Measurements from ENCODE around the gene TEAD1.

The TEAD1 gene

DNA sequence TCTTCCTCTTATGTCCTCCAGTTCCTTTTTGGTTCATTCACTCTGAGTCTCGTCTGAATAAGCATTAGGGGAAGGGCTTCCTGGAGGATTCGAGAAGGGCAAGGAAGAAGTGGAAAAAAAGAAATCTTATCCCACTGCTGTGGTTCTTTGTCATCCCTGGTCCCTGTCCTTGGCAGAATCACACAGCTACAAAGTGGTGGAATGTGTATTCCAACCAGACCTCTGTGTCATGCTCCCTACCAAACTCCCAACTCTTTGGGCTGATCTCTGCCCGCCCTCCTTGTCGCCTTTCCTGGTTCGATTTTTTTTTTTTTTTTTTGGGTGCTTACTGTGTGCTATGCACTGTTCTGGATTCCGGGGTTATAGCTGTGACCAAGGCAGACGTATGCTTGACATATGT is 61.0 kb downstream of the TEAD1 start:
- no peaks in the 10 kb centered on the region for H3K36me3 Mint-ChIP-seq (ENCODE audit: low read depth)
- H3K27me3 Mint-ChIP-seq, result no peaks in the 10 kb centered on the region
- H3K4me3 Mint-ChIP-seq, result no peak overlapping the region
- no peak overlapping the region for H3K27ac Mint-ChIP-seq
- no peaks in the 10 kb centered on the region for H3K4me1 Mint-ChIP-seq (ENCODE audit: low read depth)
- H3K9me3 Mint-ChIP-seq, result no peaks in the 10 kb centered on the region
- intact Hi-C loops (cut with micrococcal nuclease), result no loop called here

DNA sequence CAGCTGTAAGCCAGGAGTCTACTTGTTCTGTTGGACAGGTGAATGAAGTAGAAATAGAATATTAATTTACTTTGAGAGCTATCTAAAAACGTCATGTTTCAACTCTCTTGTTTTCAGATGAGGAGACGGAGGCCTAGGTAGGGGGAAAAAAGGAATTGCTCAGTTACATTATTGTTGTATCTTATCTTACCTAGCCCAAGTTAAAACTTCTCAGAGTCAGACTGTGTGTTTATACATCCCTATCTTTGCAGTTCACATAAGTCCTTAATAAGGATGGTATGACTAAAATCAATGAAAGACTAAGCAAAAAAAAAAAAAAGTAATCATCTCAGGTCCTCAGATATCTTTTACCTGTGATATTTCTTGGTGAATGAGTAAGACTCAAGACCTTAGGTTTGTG is 62.8 kb downstream of the TEAD1 start:
- no peaks in the 10 kb centered on the region for H3K36me3 Mint-ChIP-seq (ENCODE audit: low read depth)
- intact Hi-C loops (cut with micrococcal nuclease), result no loop called here
- H3K4me3 Mint-ChIP-seq, result no peak overlapping the region
- H3K27ac Mint-ChIP-seq, result no peak overlapping the region
- no peaks in the 10 kb centered on the region for H3K27me3 Mint-ChIP-seq
- H3K9me3 Mint-ChIP-seq, result no peaks in the 10 kb centered on the region
- H3K4me1 Mint-ChIP-seq (ENCODE audit: low read depth), result no peaks in the 10 kb centered on the region

DNA sequence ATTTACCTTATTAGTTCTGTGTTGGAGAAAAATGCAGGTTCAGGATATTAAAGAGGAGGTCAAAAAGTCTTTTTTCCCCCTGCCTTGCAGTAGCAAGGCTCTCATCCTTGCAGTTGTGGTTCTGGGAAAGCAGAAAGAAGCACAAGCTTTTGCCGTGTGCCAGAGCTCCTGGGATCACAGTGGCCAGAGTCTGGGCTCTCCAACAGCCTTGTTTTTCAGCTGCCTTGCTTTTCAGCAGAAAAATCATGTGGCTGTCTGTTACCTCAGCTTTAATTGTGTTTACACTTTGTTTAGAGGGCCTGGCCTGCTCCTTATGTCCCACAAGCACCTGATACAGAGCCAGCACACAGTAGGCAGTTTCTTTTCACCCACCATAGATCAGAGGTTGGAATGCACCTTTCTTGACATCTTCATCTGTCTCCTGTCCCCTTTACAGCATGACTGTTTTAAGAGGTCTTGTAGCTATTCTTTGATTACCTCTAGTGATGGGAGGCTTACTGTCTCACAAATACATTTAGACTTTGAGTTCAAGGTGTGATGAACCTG is 67.5 kb downstream of the TEAD1 start:
- no peak overlapping the region for H3K27ac Mint-ChIP-seq
- no peaks in the 10 kb centered on the region for H3K9me3 Mint-ChIP-seq
- peaks cover 2% of the 10 kb centered on the region for H3K27me3 Mint-ChIP-seq
- H3K36me3 Mint-ChIP-seq (ENCODE audit: low read depth), result no peaks in the 10 kb centered on the region
- intact Hi-C loops (cut with micrococcal nuclease), result no loop called here
- no peak overlapping the region for H3K4me3 Mint-ChIP-seq
- H3K4me1 Mint-ChIP-seq (ENCODE audit: low read depth), result no peaks in the 10 kb centered on the region

DNA sequence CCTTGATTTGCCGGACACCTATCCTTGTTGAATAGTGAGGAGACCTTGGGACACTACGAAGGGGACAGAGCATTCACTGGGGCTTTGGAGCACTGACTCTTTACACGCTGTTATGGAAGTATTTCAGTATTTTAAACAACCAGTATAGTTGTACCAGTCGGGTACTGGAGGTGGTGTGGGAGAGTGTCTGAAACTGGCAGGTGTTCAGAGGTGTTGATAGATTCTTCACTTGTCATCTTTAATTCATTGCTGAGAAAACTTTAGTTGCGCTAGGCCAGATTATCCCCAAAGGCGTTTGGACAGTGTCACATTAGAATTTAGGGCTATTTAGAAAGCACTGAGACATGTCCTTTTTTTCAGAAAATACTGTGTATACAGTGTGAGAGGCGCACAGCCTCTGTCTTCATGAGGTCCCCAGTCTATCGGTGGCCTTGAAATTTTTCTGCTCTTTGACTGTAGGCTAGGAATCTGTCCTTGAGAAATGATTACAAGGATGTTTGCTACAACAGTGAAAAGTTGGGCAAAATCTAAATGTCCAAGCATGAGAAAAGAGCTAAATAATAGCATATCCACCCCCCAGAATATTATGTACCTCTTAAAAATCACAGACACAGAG is 69.7 kb downstream of the TEAD1 start:
- H3K9me3 Mint-ChIP-seq, result no peaks in the 10 kb centered on the region
- intact Hi-C loops (cut with micrococcal nuclease), result no loop called here
- no peak overlapping the region for H3K27ac Mint-ChIP-seq
- no peaks in the 10 kb centered on the region for H3K36me3 Mint-ChIP-seq (ENCODE audit: low read depth)
- no peak overlapping the region for H3K4me3 Mint-ChIP-seq
- H3K4me1 Mint-ChIP-seq (ENCODE audit: low read depth), result no peaks in the 10 kb centered on the region
- H3K27me3 Mint-ChIP-seq, result peaks cover 2% of the 10 kb centered on the region

DNA sequence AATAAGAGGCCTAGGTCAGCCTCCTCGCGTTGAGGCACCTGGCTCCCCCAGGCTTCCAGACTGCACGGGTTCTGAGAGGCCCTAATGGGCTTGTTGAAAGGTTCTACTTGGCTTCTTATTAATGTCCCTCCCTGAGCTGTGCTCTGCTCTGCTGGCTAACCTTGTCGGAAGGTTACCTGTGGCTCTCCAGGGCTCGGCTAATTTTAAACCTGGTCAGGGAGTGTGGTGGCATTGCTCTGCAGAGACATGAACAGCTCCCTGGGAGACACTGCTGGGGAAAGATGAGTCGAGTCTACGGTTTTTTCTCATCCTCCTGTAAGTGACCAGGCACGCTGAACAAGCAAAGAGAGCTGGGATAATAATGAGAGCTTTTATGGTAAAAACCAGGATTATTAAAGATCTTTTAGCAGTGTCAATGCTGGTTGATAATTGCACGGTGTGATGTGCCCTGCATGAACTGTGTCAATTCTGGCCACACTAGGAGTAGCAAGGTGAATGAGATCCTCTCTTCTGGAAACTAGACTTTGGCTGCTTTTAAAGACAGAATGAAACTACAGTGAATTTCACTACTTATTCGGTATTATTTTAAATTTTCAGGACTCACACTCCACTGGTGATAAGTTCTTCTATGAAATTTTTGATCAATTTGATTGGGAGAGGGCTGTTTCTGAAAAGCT is 70.7 kb downstream of the TEAD1 start:
- intact Hi-C loops (cut with micrococcal nuclease), result no loop called here
- no peak overlapping the region for H3K27ac Mint-ChIP-seq

DNA sequence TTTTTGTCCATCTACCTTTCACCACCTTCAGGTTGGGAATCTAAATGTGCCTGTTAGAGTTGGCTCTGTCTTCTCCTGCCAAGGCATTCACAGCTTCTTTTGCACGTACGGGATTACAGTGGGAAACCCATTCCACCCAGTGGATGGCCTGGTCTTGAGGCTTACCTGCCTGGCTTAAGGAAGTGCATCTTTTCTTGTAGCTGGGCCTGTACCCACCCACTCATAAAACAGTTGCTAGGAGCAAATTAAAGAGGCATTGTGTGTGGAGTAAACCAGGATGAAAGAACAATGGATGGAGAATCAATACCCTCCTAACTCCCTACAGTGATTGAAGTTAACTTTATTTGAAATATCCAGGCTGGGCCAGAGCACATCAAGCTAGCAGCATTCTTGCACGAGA is 71.6 kb downstream of the TEAD1 start:
- intact Hi-C loops (cut with micrococcal nuclease), result no loop called here
- H3K4me1 Mint-ChIP-seq (ENCODE audit: low read depth), result no peaks in the 10 kb centered on the region
- peaks cover 2% of the 10 kb centered on the region for H3K27me3 Mint-ChIP-seq
- no peak overlapping the region for H3K4me3 Mint-ChIP-seq
- no peak overlapping the region for H3K27ac Mint-ChIP-seq
- no peaks in the 10 kb centered on the region for H3K9me3 Mint-ChIP-seq
- H3K36me3 Mint-ChIP-seq (ENCODE audit: low read depth), result no peaks in the 10 kb centered on the region

More for the DNA sequence above, 70.7 kb downstream of the TEAD1 start:
- H3K4me3 Mint-ChIP-seq, result no peak overlapping the region
- H3K36me3 Mint-ChIP-seq (ENCODE audit: low read depth), result no peaks in the 10 kb centered on the region
- no peaks in the 10 kb centered on the region for H3K9me3 Mint-ChIP-seq
- H3K27me3 Mint-ChIP-seq, result peaks cover 2% of the 10 kb centered on the region
- no peaks in the 10 kb centered on the region for H3K4me1 Mint-ChIP-seq (ENCODE audit: low read depth)

DNA sequence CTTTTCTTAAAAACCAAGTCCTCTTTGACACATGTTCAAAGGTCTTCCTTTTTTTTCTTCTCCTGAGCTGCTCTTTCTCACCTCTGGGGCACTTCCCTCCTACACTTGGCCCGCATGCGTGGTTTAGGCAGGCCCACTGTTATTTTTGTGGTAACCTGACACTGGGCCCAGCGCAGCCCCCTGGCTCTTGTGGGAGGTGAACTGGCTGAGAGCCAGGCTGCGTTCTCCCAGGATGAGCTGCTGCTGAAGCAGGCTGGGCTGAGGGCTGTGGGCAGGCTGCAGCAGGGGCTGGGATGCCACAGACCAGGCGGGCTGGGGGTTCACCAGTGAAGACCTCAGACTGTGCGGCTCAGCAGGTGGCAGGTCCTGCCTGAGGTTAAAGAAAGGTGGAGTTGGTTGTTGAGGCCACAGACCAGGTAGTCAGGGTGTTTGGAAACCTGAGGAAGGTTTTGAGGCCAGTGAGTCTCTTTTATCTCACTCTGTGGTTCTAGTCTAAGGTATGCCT is 72.4 kb downstream of the TEAD1 start:
- Mint-ChIP-seq H3K27ac (no peak overlapping the region), H3K4me3 (no peak overlapping the region), H3K27me3 (peaks cover 2% of the 10 kb centered on the region), H3K9me3 (no peaks in the 10 kb centered on the region), H3K4me1 (ENCODE audit: low read depth) (no peaks in the 10 kb centered on the region), H3K36me3 (ENCODE audit: low read depth) (no peaks in the 10 kb centered on the region)
- intact Hi-C loops (cut with micrococcal nuclease), result no loop called here

DNA sequence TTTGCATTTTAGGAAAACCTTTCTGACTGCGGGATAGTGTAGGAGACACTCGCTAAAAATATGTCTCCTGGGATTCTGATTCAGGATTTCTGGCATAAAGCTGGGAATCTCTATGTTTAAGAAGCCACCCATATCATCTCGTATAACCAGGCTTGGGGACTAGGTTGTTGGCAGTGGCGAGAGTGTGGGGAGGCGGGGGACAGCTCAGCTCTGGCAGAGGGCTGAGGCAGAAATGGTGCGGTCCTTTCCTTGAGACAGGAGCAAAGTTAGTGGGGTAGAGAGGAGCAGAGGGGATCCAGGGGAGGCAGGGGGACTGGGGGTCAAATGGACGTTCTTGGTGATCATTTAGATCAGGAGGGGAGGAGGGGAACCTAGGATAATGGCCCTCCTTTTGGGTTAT is 74.3 kb downstream of the TEAD1 start:
- Mint-ChIP-seq H3K4me3 (no peak overlapping the region), H3K9me3 (no peaks in the 10 kb centered on the region)
- intact Hi-C loops (cut with micrococcal nuclease), result no loop called here

DNA sequence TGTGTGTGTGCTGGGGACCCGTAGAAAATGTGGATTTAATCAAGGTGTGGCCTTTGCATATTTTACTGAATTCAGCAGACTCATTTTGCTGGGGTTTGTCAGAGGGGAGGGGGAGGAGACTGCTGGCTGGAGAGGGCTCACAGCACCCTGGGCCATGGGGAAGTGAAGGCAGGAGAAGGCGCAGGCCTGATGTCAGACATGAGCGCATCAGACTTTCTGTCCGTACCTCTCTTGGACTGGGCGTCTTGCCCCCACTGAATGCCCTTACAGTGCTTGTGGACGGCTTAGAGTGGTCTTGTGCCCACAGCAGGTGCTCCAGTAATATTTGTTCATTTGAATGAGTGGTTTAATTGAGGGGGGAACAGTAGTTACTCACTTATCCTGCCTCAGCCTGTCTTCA is 75.2 kb downstream of the TEAD1 start:
- no peaks in the 10 kb centered on the region for H3K36me3 Mint-ChIP-seq (ENCODE audit: low read depth)
- no peak overlapping the region for H3K4me3 Mint-ChIP-seq
- intact Hi-C loops (cut with micrococcal nuclease), result no loop called here

More for the DNA sequence above, 74.3 kb downstream of the TEAD1 start:
- H3K27ac Mint-ChIP-seq, result no peak overlapping the region
- no peaks in the 10 kb centered on the region for H3K4me1 Mint-ChIP-seq (ENCODE audit: low read depth)
- H3K36me3 Mint-ChIP-seq (ENCODE audit: low read depth), result no peaks in the 10 kb centered on the region
- peaks cover 1% of the 10 kb centered on the region for H3K27me3 Mint-ChIP-seq

DNA sequence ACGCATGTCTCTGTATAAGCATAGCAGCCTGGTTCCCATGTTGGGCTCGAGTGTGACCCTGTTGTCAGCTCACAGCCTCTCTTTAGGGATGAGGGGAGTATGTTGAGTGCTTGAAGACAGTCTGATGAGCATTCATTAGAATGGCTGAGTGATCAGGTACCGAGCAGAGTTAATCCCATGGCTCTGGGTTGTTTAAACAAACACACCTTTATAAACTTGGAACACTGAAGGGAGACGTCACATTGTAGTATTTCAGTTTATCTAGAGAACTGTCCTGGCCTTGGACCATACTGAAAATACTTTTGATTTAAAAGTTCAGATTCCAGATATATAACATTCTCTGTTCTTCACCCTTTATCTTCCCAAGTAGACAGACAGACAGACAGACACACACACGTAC is 76.0 kb downstream of the TEAD1 start:
- Mint-ChIP-seq H3K4me1 (ENCODE audit: low read depth) (no peaks in the 10 kb centered on the region), H3K4me3 (no peak overlapping the region), H3K27ac (no peak overlapping the region), H3K9me3 (no peaks in the 10 kb centered on the region), H3K36me3 (ENCODE audit: low read depth) (no peaks in the 10 kb centered on the region), H3K27me3 (peaks cover 1% of the 10 kb centered on the region)
- intact Hi-C loops (cut with micrococcal nuclease), result no loop called here

More for the DNA sequence above, 75.2 kb downstream of the TEAD1 start:
- no peaks in the 10 kb centered on the region for H3K4me1 Mint-ChIP-seq (ENCODE audit: low read depth)
- H3K27ac Mint-ChIP-seq, result no peak overlapping the region
- H3K9me3 Mint-ChIP-seq, result no peaks in the 10 kb centered on the region
- H3K27me3 Mint-ChIP-seq, result peaks cover 1% of the 10 kb centered on the region

DNA sequence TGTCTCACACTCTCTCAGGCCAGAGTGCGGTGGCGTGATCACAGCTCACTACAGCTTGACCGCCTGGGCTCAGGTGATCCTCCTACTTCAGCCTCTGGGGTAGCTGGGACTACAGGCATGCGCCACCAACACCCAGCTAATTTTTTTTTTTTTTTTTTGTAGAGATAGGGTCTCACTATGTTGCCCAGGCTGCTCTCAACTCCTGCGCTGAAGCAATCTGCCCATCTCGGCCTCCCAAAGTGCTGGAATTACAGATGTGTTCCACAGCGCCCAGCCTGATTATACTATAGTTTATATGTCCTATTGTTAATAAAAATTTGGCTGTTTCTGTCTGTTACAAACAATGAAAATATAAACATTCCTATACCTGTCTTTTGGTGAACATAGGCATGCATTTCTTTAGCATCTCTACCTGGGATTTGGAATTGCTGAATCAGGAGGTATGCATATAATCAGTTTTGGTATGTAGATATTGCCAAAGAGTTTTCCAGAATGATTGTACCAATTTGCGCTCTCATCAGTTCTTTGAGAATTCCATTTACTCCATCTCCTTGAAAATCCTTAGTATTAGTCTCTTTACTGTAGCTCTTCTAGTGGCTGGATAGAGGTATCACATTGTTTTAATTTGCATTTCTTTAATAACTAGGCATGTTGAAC is 78.8 kb downstream of the TEAD1 start:
- Mint-ChIP-seq H3K9me3 (no peaks in the 10 kb centered on the region), H3K4me1 (ENCODE audit: low read depth) (no peaks in the 10 kb centered on the region), H3K27ac (no peak overlapping the region), H3K36me3 (ENCODE audit: low read depth) (no peaks in the 10 kb centered on the region), H3K27me3 (peaks cover 5% of the 10 kb centered on the region), H3K4me3 (no peak overlapping the region)
- intact Hi-C loops (cut with micrococcal nuclease), result no loop called here

DNA sequence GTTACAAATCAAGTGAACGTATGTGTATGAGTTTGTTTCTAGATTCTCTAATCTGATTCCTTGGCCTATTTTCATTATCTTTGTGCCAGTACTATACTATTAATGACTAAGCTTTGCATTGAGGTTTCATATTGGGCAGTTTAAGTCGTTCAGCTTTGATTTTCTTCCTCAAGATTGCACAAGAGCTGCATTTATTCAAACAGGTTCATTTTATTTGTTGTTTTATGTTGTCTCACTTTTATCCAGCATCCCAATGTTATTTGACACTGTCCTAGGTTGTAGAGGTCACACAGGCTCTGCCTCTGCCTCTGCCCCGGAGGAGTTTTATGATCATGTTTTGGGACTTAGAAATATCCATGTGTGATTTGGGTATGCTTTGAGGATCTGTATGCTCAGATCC is 79.8 kb downstream of the TEAD1 start:
- Mint-ChIP-seq H3K4me3 (no peak overlapping the region), H3K36me3 (ENCODE audit: low read depth) (no peaks in the 10 kb centered on the region), H3K27me3 (peaks cover 5% of the 10 kb centered on the region), H3K9me3 (no peaks in the 10 kb centered on the region), H3K27ac (no peak overlapping the region), H3K4me1 (ENCODE audit: low read depth) (no peaks in the 10 kb centered on the region)
- intact Hi-C loops (cut with micrococcal nuclease), result no loop called here

DNA sequence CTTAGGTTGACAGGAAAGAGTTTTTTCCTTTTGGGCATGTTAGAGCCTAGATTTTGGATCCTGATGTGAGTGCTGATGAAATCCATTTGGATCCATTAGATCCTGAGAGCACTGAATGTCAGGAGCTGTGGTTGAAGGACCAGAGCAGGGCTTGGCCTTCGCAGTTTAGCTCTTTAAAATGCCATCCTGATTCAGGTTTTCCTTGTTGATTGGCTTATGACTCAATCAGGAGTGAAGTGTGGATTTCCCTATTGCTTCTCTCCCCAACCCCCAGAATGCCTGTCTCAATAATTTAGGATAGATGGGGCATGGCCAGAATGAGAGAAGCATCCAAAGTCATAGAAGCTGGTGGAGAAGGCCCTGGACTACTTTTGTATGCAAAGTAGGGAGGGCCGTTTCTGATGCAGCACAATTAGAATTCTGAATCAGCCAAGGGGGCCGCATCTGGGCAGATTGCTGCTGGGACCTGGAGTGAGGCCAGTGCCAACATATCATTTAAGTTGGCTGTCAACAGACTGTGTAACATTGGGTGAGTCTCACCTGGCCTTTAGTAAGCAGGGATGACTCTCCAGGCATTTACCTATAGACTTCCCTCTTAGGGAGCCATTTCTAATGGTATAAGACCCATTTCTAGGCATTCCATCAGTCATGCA is 80.5 kb downstream of the TEAD1 start:
- H3K27ac Mint-ChIP-seq, result no peak overlapping the region
- peaks cover 5% of the 10 kb centered on the region for H3K27me3 Mint-ChIP-seq
- H3K4me1 Mint-ChIP-seq (ENCODE audit: low read depth), result no peaks in the 10 kb centered on the region
- no peaks in the 10 kb centered on the region for H3K36me3 Mint-ChIP-seq (ENCODE audit: low read depth)
- H3K9me3 Mint-ChIP-seq, result no peaks in the 10 kb centered on the region
- intact Hi-C loops (cut with micrococcal nuclease), result no loop called here
- H3K4me3 Mint-ChIP-seq, result no peak overlapping the region

Measured in dendritic cell treated with granulocyte-macrophage colony-stimulating factor and Interleukin-4, amounts not matched to agents 40 ng/mL and 50 ng/mL, for 4 days (primary cell).